Adipose tissue (tissue), 3 donors: Measurements from ENCODE around the gene RPP40. TPM values are rescaled to one million over a fixed set of nuclear protein-coding genes. Genes with fewer than 3 reads are reported as not detected.

ENCODE experiments used
- H3K27ac ChIP-seq: one replicate; pipeline ENCODE4 v1.5.1; 2013; ENCODE audit warnings: low read depth, low read length
- WGBS, 3 donors: extraction: QIAGEN DNeasy Blood & Tissue Kit; methylation state at CpG; one replicate each; pipeline ENCODE4 v1.1.7; 2013; 5-methylcytosine and 5-hydroxymethylcytosine counted together
- polyA plus RNA-seq, 3 donors: library from polyadenylated mRNA; stranded (reverse); fragments of 200-250 nt; gene quantifications; one replicate each; pipeline ENCODE4 v1.2.3, GENCODE V29; 2013
- donor health status: healthy with polysubstance abuse.
- donor health status: Bipolar disorder and iron deficiency.
- donor health status: healthy.

The RPP40 gene
- polyA plus RNA-seq, 3 donors, result 3.9 to 12.1 (median 6.6) TPM

- no peak overlapping the region for H3K27ac ChIP-seq
- 83 to 96% (median 90%) methylated on average over 13 to 14 of the region's 14 CpGs for WGBS, 3 donors
These were observed 52.9 kb downstream of the RPP40 start for GRCh38 chr6:4950836-4951533.

- WGBS, 3 donors, result 97 to 98% (median 97%) methylated on average over 11 of the region's 11 CpGs
- H3K27ac ChIP-seq, result no peak overlapping the region
These were observed 53.8 kb downstream of the RPP40 start for GRCh38 chr6:4950076-4950475.

- 92 to 93% (median 93%) methylated on average over 15 of the region's 15 CpGs for WGBS, 3 donors
- no peak overlapping the region for H3K27ac ChIP-seq
These were observed 54.9 kb downstream of the RPP40 start for GRCh38 chr6:4948781-4949450.

- WGBS, 3 donors, result 89 to 90% (median 90%) methylated on average over 13 of the region's 13 CpGs
- no peak overlapping the region for H3K27ac ChIP-seq
These were observed 56.1 kb downstream of the RPP40 start for GRCh38 chr6:4947716-4948115.

- 89 to 94% (median 91%) methylated on average over 10 to 11 of the region's 11 CpGs for WGBS, 3 donors
These were observed 57.3 kb downstream of the RPP40 start for GRCh38 chr6:4946521-4946920.

More at GRCh38 chr6:4946521-4946920, 57.3 kb downstream of the RPP40 start:
- H3K27ac ChIP-seq, result no peak overlapping the region

Other genes starting within 250 kb of the RPP40 start
- 10 to 100 TPM in 1 of 3 donors, 1 to 10 TPM in 2; 3.3 to 10.7 (median 8.2) TPM for gene CDYL, start 227.6 kb downstream of the RPP40 start, polyA plus RNA-seq
- gene PPP1R3G, start 81.3 kb upstream of the RPP40 start, polyA plus RNA-seq, result under 1 TPM; 0.08 to 0.55 (median 0.22) TPM